ENCODE measurements around the gene ALOX15B. TPM values are rescaled to one million over a fixed set of nuclear protein-coding genes. Genes with fewer than 3 reads are reported as not detected.

The ALOX15B gene
- total and polyA plus RNA-seq, 2 of the 13 experiments (the other 11 are each of a cell fraction or from before 2014, with no cell fraction given), result not detected

DNA sequence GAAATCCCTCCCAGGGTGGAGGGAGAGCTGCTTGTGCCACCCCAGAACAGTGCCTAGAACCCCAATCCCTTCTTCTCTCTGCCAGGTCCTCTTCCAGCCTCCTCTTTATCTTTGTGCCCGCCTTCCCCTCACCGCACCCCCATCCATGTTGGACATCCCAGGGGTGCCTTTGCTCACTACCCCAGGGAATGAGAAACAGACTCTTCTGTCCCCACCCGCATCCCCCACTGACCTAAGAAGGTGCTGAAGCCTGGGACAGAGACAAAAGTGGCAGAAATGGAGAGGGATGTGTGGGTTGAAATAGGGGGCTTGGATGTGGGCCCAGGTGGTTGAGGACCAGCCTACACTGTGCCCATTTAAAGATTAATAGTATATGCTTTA, 17.0 kb downstream of the ALOX15B start (continued):
- TF ChIP-seq, protein P1, sequence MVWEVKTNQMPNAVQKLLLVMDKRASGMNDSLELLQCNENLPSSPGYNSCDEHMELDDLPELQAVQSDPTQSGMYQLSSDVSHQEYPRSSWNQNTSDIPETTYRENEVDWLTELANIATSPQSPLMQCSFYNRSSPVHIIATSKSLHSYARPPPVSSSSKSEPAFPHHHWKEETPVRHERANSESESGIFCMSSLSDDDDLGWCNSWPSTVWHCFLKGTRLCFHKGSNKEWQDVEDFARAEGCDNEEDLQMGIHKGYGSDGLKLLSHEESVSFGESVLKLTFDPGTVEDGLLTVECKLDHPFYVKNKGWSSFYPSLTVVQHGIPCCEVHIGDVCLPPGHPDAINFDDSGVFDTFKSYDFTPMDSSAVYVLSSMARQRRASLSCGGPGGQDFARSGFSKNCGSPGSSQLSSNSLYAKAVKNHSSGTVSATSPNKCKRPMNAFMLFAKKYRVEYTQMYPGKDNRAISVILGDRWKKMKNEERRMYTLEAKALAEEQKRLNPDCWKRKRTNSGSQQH (CRISPR knock-in tag; IDR thresholded peaks at IDR 0.05; ENCODE audit: low read depth), result no peak
- TF ChIP-seq, protein P2, sequence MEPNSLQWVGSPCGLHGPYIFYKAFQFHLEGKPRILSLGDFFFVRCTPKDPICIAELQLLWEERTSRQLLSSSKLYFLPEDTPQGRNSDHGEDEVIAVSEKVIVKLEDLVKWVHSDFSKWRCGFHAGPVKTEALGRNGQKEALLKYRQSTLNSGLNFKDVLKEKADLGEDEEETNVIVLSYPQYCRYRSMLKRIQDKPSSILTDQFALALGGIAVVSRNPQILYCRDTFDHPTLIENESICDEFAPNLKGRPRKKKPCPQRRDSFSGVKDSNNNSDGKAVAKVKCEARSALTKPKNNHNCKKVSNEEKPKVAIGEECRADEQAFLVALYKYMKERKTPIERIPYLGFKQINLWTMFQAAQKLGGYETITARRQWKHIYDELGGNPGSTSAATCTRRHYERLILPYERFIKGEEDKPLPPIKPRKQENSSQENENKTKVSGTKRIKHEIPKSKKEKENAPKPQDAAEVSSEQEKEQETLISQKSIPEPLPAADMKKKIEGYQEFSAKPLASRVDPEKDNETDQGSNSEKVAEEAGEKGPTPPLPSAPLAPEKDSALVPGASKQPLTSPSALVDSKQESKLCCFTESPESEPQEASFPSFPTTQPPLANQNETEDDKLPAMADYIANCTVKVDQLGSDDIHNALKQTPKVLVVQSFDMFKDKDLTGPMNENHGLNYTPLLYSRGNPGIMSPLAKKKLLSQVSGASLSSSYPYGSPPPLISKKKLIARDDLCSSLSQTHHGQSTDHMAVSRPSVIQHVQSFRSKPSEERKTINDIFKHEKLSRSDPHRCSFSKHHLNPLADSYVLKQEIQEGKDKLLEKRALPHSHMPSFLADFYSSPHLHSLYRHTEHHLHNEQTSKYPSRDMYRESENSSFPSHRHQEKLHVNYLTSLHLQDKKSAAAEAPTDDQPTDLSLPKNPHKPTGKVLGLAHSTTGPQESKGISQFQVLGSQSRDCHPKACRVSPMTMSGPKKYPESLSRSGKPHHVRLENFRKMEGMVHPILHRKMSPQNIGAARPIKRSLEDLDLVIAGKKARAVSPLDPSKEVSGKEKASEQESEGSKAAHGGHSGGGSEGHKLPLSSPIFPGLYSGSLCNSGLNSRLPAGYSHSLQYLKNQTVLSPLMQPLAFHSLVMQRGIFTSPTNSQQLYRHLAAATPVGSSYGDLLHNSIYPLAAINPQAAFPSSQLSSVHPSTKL (CRISPR knock-in tag; IDR thresholded peaks at IDR 0.05), result no peak
- TF ChIP-seq, protein P3, sequence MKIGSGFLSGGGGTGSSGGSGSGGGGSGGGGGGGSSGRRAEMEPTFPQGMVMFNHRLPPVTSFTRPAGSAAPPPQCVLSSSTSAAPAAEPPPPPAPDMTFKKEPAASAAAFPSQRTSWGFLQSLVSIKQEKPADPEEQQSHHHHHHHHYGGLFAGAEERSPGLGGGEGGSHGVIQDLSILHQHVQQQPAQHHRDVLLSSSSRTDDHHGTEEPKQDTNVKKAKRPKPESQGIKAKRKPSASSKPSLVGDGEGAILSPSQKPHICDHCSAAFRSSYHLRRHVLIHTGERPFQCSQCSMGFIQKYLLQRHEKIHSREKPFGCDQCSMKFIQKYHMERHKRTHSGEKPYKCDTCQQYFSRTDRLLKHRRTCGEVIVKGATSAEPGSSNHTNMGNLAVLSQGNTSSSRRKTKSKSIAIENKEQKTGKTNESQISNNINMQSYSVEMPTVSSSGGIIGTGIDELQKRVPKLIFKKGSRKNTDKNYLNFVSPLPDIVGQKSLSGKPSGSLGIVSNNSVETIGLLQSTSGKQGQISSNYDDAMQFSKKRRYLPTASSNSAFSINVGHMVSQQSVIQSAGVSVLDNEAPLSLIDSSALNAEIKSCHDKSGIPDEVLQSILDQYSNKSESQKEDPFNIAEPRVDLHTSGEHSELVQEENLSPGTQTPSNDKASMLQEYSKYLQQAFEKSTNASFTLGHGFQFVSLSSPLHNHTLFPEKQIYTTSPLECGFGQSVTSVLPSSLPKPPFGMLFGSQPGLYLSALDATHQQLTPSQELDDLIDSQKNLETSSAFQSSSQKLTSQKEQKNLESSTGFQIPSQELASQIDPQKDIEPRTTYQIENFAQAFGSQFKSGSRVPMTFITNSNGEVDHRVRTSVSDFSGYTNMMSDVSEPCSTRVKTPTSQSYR (CRISPR knock-in tag; IDR thresholded peaks at IDR 0.05; ENCODE audit: borderline replicate concordance), result no peak
- TF ChIP-seq, protein P4, sequence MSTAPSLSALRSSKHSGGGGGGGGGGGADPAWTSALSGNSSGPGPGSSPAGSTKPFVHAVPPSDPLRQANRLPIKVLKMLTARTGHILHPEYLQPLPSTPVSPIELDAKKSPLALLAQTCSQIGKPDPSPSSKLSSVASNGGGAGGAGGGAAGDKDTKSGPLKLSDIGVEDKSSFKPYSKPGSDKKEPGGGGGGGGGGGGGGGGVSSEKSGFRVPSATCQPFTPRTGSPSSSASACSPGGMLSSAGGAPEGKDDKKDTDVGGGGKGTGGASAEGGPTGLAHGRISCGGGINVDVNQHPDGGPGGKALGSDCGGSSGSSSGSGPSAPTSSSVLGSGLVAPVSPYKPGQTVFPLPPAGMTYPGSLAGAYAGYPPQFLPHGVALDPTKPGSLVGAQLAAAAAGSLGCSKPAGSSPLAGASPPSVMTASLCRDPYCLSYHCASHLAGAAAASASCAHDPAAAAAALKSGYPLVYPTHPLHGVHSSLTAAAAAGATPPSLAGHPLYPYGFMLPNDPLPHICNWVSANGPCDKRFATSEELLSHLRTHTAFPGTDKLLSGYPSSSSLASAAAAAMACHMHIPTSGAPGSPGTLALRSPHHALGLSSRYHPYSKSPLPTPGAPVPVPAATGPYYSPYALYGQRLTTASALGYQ (CRISPR knock-in tag; IDR thresholded peaks at IDR 0.05), result no peak
